GM21717 (cell line): ENCODE results near the gene WDR64.
A peak's percentile ranks its signal among the peaks of the same experiment; 100 is the strongest.
"Not testable (repeated sequence)": the region's sequence is repeated elsewhere in the genome, so short reads cannot be mapped to it uniquely, and the experiment has no call there.

Source experiments
- ATAC-seq: cut with Tn5 transposase; IDR thresholded peaks from one replicate; pipeline ENCODE4 v1.9.1; 2021; ENCODE audit warnings: mild to moderate bottlenecking, moderate library complexity; ENCODE audit not compliant: unreplicated experiment

Gene WDR64

GRCh38 chr1:241735493-241735926 is 83.4 kb downstream of the WDR64 start:
- not testable (repeated sequence) for ATAC-seq

DNA sequence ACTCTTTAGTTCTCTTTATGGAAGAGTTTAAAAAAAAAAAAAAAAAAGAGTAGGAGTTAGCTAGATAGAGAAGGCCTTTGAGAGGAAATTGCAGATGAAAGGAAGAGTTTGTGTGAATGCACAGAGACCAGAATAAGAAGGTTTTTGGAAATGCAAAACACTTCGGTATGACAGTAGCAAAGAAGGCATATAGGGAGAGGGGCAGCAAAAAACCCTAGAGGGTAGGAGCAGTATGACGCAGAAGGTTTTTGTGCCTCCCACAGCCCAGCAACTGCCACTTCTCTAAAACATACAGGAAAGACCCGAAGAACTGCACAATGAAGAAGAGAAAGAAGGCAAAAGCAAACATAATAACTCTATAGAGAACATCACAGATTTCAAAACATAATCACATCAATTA is 84.3 kb downstream of the WDR64 start:
- no peak for ATAC-seq

DNA sequence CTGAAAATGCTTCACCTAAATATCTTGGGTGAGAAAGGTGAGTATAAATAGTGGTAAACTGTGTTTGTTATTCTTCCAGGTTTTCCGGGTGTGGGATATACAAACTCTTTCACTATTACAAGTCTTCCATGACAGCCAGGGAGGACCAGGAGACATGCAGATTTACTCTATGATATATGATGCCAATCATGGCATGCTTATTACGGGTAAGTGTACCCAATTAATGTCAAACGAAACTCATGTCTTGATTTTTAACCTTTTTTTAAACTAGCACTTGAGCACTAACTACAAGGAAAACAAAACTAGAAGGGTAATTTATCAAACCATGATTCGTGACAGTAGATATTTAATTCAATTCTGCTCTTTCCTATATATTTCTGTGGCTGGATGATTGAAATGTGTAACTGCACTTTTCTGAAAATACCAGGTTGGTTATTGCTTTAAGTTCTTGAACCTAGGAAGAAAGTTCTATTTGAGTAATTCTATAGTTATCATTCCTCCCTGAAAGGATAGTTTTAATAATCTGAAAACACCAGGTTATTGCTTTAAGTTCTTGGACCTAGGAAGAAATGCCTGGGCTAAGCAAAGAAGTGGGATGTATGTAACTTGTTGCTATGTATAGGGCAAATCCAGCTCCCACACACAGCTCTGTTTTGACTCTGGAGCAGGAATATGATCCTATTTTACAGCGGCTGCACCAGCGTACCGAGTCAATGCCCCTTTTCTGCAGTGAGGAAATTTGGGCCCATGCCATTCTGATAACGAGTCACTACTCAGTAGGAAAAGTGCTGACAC is 86.4 kb downstream of the WDR64 start:
- ATAC-seq, result no peak

DNA sequence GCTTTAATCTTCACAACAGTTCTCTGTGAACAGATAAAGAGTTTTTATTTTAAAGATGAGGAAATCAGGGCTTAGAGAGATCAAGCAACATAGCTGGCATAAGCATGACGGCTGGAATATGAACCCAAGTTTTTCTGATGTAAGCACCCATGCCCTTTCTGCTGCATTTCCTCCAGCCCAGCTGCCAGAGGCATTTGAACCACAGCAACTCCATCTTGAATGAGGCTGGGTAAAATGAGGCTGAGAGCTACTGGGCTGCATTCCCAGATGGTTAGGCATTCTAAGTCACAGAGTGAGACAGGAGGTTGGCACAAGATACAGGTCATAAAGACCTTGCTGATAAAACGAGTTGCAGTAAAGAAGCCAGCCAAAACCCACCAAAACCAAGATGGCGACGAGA is 90.0 kb downstream of the WDR64 start:
- ATAC-seq, result no peak

- ATAC-seq, result no peak
Observed at GRCh38 chr1:241744591-241744990, 92.5 kb downstream of the WDR64 start.

GRCh38 chr1:241747992-241748391 is 95.9 kb downstream of the WDR64 start:
- no peak for ATAC-seq

- ATAC-seq, result no peak
Observed at GRCh38 chr1:241749041-241749944, 97.2 kb downstream of the WDR64 start.

GRCh38 chr1:241749945-241750695 is 98.0 kb downstream of the WDR64 start:
- no peak for ATAC-seq

DNA sequence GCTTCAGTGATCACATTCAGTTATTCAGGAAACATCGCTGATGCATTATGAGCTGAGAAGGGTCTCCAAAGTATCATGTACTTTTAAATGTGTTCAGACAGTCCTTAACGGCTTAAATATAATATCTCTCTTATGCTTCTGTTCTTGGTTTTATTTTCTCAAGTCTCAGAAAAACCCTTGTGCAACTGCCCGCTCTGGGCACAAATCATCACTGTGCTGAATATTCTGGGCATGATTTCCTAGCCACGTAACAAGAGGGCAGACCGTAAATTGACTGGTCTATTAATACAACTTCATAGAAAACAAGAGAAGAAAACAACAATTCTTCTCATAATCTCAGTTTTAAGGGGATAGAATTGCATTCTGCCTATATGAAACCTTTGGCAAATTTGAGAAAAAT is 99.4 kb downstream of the WDR64 start:
- no peak for ATAC-seq

- no peak for ATAC-seq
Observed at GRCh38 chr1:241762713-241763339, 110.7 kb downstream of the WDR64 start.

DNA sequence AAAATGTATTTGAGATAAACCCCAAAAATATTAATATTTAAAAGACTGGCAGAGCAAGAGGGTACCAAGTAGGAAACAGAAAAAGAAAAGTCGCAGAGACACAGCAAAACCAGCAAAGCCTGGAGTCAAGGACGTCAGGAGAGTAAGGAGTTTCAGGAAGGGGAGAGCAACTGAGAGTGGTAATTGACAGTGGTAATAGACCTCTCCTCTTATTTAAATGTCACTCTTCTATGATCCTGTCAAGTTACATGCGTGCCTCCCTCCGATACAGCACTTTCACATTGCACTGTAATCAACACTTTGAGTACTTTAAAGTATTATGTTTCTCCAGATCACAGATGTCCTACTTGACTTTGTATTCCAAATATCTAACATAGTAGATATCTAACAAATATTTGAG is 113.3 kb downstream of the WDR64 start:
- no peak for ATAC-seq

- no peak for ATAC-seq
Observed at GRCh38 chr1:241767737-241768136, 115.7 kb downstream of the WDR64 start.

DNA sequence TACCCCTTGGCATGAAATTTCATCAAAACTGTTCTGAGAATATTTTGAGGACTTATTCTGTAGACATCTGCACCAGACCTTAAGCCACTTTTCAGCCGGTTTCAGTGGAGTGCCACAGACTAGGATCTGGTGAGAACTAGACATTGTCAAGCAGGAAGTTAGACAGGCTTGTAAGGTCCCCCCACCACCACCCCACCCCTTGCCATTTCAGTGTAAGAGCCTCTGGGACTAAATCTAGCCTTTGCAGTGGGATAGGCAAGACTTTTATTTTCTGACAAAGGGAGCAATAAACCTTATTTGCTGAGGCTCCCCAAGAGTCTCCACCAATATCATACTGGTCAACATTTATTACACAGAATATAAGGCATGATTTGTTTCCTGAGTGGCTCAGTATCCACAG is 118.0 kb downstream of the WDR64 start:
- ATAC-seq, result no peak

GRCh38 chr1:241771117-241771516 is 119.0 kb downstream of the WDR64 start:
- ATAC-seq, result peak; percentile 65

DNA sequence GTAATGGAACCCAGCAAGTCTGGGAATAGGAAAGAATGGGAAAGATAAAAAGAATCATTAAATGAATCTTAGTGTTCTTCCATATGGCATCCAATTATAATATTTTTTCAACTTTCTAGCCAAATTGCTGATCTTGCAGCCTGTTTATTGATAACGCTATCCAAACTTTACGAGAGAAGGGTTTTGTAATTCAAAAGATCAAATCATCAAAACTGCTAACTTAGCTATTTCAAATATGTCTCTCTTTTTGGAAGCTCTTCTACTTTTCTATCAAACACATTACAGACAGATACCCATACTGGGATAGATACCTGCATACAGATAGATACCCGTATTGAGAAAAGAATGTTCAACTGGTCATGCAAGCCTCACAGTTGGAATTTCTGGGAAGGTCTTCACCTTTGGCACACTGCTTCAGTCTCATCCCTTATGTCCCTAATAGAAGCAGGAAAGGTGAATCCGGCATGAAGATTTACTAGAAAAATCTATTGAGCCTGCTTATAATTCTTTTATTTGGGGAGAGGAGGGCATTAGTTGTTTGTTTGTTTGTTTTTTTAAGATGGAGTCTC is 120.9 kb downstream of the WDR64 start:
- ATAC-seq, result no peak

DNA sequence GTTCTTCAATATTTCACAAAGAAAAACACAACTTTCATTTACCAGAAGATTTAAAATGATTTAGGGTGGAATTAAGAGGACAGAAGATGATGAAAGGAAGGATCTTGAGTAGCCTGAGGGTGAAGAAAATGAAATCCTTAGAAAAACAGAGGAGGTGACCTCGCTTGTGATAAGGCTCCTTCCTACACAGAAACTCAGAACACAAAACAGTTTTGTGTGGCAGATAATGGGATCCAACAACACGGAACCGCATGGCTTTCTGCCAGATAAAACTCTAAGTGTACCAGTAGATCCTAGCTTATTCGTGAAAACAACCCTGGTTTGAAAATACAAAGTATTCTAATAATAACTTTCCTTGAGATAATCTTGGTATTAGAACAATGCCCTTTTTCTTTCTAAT is 121.9 kb downstream of the WDR64 start:
- no peak for ATAC-seq

DNA sequence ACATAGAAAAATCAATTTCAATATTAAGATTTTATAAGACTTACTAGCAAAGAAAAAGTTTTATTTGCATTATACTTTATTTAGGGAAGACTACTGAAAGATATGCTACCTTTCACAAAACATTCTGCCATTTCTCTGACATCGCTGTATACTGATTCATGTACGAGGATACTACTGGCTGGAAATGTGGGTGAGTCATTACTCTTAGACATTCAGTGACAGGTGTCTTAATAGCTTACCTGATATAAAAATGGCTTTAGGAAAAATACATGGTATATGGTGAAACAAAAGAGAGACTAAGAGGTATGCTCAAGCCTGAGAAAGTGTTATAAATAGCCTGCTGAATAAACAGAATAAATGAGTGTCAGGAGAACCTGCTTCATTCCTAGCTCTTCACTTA is 122.9 kb downstream of the WDR64 start:
- no peak for ATAC-seq

DNA sequence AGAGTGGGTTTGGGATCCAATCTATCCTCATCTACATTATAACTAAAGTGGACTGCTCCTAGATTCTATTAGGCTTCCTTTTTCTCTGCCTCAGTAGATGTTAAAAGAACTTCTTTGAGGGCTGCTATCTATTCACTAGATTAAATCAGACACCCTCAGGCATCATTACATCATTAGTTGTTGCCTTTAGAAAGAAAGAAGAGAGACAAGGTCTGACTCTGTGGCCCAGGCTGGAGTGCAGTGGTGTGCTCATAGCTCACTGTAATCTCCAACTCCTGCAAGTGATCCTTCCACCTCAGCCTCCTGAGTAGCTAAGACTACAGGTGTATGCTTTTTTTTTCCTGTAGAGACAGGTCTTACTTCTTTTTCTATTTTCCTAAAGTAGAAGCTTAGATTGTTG is 124.8 kb downstream of the WDR64 start:
- ATAC-seq, result no peak

GRCh38 chr1:241778117-241778516 is 126.0 kb downstream of the WDR64 start:
- ATAC-seq, result no peak

DNA sequence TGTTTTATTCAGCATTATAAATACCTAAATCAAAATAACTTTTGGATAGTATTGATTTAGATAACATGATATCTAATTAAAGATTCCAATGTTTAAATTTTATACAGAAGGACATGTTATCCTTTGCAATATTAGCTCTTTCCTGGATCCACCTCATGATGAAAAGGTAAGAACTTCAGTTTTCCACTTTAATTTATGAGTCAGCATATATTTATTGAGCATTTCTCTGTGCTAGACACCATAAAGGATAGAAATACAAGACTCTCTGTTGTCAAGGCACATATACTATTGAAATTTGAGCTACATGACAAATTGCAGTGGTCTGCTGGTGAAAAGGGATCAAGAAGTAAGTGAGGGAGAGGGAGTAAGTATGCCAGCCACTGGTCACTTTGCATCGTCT is 127.8 kb downstream of the WDR64 start:
- no peak for ATAC-seq

- ATAC-seq, result no peak
Observed at GRCh38 chr1:241782396-241782795, 130.3 kb downstream of the WDR64 start.
